GM18907 (cell line): ENCODE results near the gene CAMTA1.

Experiments used
- ATAC-seq: cut with Tn5 transposase; IDR thresholded peaks from one replicate; pipeline ENCODE4 v1.9.1; 2021; ENCODE audit warnings: mild to moderate bottlenecking, moderate library complexity; ENCODE audit not compliant: unreplicated experiment

Gene CAMTA1

DNA sequence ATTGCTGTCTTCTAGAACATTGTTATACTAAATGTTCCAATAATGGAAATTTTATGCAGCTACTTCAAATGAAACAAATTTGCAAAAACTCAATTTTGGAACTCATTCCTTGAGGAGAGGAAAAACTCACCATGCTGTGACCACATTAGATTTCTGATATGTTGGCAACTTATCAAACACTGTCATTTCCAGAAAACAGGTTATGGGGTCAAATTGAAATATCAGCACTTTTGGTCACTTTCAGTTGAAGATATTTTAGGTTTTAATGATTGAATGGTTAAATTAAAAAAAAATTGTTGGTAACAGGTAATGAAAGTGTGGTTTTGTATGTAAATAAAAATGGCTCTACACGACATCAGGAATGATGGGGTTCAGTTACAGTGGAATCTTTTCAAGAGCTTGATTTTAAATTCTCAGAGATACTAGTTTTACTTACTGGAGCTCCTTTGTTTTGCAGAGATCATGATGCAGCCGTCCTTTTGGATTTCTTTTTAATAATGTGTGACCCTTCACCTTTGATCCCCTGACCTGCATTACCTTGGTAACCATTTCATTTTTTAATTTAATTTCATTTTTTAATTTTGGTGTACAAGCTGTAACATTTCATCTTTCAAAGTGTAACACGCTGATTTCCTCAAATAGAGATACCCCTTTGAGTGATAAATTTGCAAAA lies 86.2 kb downstream of the CAMTA1 start:
- no peak for ATAC-seq

GRCh38 chr1:6872573-6873261 lies 87.5 kb downstream of the CAMTA1 start:
- ATAC-seq, result no peak

- no peak for ATAC-seq
Observed at GRCh38 chr1:6873298-6874015, 88.2 kb downstream of the CAMTA1 start.

DNA sequence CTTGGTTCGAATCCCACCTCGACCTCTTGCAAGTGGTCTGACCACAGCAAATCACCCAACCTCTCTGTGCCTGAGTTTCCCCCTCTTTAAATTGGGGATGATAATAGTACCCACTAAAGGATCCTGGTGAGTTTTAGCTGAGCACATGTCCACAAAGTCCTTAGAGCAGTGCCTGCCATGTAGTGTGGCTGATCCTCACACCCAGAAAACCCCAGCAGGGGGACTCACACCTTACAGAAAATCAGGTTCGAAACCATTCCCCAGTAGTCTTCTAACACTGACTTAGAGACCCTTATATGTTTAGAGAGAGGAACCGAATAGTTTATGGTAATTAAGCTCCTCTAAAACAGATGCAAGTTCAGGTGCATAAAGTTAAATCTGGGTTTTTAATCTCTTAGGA lies 89.0 kb downstream of the CAMTA1 start:
- ATAC-seq, result no peak

DNA sequence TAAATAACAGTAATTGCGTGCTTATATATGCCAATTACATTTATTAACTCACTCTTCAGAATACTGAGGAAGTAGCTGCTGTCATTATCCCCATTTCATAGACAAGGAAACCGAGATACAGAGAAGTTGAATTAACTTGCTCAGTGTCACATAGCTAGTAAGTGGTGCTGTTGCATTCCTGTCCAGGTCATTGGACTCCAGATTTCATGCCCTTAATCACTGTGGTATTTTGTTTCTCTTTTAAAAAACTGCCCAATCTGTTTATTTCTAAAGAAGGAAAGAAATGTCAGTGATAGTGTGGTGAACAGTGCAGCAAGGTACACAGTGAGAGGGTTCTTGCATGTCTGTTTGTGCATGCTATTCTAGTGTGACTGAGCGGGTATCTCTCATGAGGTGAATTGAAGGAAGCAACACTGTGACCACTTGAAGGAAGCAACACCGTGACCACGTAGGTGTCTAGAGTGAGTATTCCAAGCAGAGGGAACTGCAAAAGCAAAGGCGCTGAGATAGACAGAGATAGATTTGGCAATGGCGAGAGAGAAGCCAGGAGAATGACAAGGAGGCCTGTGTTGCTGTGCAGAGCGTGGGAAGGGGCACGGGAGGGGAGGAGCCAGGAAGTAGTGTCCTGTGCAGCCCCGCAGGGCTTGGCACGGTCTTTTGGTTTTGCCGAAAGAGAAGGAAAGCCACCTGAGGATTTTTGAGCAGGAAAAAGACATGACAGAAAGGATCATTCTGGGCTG lies 95.9 kb downstream of the CAMTA1 start:
- no peak for ATAC-seq

DNA sequence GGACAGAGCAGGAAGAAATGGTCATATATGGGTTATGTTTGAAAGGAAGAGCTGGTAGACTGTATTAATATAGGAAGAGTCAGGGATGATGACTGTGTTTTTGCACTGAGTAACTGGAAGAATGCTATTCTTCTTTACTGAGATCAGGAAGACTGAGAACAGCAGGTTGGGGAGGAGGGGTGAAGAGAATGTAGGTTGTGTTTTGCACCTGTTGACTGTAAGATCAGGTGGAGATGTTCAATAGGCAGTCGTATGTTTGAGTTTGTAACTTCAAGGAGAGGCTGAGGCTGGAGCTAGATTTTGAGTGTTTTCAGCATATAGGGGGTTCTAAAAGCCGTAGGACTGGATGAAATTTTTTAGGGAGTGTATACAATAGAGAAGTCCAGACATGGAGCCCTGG lies 97.2 kb downstream of the CAMTA1 start:
- no peak for ATAC-seq

DNA sequence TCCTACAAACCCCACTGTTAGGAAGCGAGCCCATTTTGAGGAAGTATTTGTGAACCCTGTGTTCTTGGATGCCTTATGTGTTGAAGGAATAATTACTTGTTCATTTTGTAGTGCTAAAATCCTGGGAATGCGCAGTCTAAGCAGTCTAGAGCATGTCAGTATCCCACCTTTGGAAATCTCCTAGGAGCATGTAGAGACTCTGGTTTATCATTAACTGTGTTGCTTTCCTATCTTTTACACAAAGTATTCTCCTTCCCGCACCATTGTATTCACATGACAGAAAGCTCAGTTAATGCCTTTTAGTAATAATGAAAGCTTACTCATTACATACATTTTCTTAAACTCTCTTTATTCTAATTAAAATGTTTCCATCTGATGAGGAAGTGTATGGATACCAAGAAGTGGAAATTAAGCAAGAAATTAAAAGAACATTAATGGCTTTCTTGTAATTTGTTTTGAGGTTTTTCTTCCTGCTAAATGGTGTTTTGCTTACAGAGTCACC lies 99.4 kb downstream of the CAMTA1 start:
- no peak for ATAC-seq

DNA sequence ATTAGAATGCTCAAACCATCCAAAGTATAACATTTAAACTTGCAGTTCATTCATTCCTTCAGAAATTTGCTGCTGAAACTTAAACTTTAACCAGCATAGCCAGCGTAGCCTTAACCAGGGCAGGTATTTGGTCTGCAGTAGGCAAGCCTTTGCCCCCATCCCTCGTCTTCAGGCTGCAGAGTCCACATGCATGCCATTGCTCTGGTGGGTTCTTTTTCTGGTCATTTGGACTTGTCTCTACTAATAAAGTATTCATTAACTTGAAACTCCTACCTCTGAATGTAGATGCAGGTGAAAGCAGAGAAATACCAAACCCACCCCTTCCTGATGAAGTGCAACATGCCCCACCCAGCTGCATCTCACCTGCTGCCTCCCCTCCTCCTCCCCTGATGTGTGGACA lies 100.2 kb downstream of the CAMTA1 start:
- no peak for ATAC-seq

DNA sequence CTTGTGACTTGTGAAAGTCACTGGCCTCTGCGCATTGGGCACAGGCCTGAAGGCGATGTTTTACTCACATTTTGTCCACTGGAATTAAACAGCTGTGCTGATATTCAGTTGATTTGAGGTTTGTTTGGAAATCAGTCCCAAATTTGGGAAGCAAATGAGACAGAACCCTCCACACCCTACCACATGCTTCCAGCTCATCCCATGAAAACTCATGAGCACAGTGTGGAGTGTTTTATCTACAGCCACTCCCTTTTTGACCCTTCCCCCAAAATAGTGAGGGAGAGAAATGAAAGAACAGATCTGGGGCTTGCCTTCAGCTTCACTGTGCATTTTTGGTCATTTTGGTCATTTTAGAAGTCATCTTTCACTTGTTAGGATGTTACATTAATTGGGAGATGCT lies 101.3 kb downstream of the CAMTA1 start:
- no peak for ATAC-seq

GRCh38 chr1:6888268-6888667 lies 103.0 kb downstream of the CAMTA1 start:
- ATAC-seq, result no peak

DNA sequence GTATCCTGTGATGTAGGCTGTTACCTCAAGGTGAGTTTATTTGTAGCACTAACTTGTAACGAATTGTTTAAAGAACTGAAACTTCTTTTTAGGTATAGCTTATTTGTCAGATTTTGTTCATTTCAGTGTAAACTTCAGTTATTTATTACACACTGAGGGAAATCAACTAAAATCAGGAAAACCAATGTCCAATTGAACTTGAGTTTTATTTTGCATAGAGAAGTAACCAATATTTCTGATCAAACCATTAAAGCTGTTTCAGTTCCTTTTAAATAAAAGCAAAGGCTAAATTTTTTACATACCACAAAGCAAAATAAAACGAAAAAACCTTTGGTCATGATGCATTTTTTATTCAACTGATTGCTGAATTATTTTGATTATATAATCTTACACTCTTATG lies 103.6 kb downstream of the CAMTA1 start:
- no peak for ATAC-seq

- ATAC-seq, result no peak
Observed at GRCh38 chr1:6889875-6890480, 104.7 kb downstream of the CAMTA1 start.

- no peak for ATAC-seq
Observed at GRCh38 chr1:6890686-6891085, 105.4 kb downstream of the CAMTA1 start.

DNA sequence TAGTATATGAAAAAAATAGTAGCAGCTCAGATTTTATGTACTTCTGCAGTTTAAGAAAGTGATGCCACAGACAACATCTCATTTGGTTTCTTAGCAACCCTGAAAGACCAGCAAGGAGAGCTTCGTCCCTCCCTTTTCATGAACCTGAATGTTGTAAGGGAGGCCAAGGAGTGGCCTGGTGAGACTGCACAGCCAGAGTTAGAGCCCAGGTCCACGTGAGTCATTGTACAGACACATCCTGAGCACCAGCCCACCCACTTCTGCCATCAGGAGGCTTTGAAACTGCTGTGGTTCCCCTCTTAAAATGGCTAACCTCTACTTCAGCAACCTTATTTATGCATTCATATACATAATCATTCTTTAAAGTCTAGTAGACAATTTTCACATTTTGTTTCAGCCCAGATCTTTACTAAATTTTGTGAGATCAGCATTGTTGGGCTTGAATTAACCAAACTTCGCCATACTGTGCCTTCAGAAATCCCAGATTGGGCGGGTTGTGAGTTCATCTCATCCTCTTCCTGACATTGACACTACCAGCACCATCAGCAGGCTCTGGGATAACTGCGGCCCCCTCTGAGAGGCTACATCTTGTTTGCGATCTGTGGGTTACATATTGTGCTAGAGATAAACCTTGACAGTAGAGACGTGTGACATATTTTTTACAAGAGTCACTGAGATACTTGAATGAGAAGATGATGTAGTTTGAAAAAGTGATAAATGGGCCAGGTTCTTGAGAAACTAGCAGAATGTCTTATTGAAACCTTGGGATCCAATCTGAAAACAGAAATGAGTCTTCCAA lies 106.7 kb downstream of the CAMTA1 start:
- no peak for ATAC-seq

GRCh38 chr1:6893388-6893787 lies 108.1 kb downstream of the CAMTA1 start:
- ATAC-seq, result no peak

- no peak for ATAC-seq
Observed at GRCh38 chr1:6897138-6897537, 111.9 kb downstream of the CAMTA1 start.

GRCh38 chr1:6898974-6899539 lies 113.8 kb downstream of the CAMTA1 start:
- ATAC-seq, result no peak

GRCh38 chr1:6899621-6900020 lies 114.4 kb downstream of the CAMTA1 start:
- no peak for ATAC-seq

- ATAC-seq, result no peak
Observed at GRCh38 chr1:6902153-6902552, 116.9 kb downstream of the CAMTA1 start.
